ENCODE results near the gene MAP3K12.

GRCh38 chr12:53462935-53463334 is 36.3 kb downstream of the MAP3K12 start:
- TF ChIP-seq CTCF (conservative IDR thresholded peaks at IDR 0.05 in 1 of 2, IDR thresholded peaks at IDR 0.05 in 1 of 2; ENCODE audit: low read depth in 1 of 2, low read length in 2 of 2), result no peak
- TF ChIP-seq EZH2 (IDR thresholded peaks at IDR 0.05; ENCODE audit: low read length, missing control alignments), result no peak

Measured in fibroblast of lung (primary cell).